HG02981 (cell line): ENCODE data around the gene TNFRSF8.

Source experiments
- ATAC-seq: cut with Tn5 transposase; IDR thresholded peaks from one replicate; pipeline ENCODE4 v1.9.1; 2021; ENCODE audit warnings: mild to moderate bottlenecking, moderate library complexity; ENCODE audit not compliant: unreplicated experiment

Gene TNFRSF8

DNA sequence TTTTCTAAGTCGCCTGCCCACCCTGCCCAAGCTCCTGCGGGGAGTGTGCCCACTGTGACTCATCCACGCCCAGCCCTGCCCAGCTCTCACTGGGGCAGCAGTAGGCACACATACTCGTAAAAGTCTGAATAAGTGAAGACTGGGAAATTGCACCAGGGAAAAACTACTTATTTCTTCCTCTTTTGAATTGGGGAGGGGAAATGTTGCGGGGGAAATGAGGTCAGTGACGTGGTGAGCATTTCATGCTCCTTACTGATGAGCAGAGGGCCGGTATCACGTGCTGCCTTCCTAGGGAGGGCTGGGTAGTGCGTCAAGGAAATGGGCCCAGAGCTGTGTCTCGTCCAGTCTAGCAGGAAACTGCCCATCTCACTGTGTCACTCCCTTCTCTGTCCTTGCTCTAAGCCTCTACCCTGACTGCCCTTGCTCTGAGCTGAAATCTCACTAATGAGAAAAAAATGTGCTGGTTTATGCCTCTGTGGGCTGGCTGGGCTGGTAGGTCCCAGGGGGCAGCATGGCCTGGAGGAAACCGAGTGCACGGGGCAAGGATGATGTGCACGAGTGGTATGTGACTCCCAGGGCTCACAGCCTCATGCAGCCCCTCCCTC, 90.2 kb downstream of the TNFRSF8 start:
- no peak for ATAC-seq

DNA sequence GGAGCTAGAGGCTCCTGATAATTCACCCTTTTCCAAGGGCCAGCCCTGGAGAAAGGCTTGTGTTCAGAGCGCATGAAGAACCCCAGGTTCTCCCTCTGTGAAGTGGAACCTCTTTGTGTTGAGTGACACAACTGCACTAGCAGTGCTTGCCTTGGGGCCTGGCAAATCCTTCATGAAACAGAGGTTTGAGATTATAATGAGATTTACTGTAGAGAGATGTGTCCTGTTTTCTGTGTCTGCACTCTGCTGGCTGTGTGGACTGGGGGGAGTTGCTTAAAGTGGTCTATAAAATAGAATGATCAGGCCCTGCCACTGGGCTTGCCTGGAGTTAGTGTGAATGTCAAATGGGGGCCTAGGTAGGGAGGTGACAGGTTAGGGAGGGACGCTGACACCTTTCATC, 92.2 kb downstream of the TNFRSF8 start:
- ATAC-seq, result no peak

DNA sequence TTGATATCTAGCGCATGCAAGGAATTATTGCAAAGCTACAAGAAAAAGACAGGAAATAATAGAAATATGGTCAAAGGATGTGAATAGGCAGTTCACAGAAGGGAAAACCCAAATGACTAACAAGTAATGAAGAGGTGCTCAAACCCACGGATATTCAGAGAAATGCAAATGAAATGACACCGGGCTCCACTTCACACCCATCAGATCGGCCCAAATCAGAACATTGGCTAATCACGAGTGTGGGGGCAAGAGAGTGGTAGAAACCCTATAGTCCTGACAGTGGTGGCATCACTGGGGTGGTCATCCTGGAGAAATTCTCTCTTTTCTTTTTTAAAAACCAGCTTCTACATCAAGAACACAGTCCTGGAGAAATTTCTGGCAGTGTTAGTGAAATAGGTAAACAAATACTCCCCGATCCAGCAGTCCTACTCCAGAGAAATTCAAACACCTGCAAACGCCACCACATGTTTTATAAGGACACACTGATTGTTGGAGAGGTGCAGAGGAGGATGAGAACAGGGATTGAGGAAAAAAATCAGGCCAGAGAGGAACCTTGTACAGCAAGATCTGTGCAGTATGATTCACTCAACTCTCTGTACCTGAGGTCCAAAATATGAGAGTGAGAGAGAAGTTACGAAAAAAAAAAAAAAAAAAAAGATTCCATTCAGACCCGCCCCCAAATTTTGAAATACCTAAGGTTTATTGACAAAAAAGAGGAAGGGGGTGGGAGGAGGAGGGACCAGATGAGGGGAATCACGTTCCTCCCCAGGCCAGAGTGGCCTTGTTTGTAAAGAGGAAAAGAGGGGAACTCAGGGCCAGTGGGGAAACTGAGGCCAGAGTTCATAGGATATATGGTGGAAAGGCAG, 94.5 kb downstream of the TNFRSF8 start:
- no peak for ATAC-seq

DNA sequence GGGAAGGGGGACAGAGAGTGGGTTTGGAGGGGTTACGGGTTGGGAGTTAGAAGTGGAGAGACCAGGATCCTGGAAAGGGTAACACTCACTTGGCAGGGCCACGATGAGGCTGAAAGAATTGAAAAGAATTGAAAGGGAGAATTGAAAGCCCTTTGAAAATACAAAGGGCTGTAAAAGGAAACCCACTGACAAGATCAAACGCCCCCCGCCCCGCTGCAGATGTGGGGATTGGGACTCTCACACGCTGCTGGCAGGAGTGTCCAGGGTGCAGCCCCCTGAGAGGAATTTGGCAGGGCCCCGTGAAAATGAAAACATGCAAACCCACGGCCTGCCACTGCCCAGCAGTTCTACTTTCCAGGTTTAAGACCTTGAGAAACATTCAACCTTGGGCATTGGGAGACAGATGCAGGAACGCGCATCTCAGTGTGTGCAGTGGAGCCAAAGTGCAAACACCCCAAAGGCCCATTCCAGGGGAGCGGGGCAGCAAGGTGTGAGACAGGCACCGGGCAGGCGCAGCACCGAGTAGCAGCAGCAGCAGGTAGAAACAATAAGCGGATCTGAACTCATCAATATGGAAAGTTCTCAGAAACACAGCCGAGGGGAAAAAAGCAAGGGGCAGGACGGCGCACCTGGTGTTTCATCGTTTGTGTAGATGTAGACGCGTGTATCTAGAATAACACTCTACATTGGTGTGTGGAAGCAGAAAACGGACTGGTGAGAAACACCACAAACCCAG, 95.4 kb downstream of the TNFRSF8 start:
- ATAC-seq, result no peak

DNA sequence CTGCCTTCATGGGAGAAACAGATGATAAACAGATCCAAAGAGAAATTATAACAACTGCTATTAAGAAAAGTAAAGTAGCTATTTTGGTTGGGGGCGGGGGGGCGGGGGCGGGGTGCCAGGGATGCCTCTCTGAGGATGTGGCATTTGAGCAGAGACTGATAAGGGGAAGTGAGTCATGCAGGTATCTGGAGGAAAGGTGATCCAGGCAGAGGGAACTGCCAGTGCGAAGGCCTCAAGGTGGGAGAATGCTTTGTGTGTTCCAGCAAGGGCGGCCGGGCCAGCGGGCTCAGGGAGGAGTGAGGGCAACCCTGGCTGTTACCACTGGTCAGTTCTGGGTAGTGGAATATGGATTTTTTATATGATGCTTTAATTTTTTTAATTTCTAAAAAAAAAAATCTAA, 96.7 kb downstream of the TNFRSF8 start:
- no peak for ATAC-seq

DNA sequence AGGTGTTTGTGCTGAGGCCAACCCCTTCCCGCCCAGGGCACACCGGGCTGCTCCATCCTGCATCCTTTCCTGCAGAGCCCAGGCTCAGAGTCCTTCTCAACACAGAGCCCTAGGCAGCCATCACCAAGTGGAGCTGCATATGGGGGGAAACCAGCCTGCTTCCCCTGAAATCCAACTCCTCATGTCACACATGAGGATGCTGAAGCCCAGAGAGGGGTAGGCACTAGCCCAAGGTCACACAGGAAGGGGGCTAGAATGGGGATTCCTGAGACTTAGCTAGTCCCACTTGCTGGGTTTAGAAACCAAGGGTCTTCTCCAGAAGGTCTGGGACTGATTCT, 98.2 kb downstream of the TNFRSF8 start:
- no peak for ATAC-seq

DNA sequence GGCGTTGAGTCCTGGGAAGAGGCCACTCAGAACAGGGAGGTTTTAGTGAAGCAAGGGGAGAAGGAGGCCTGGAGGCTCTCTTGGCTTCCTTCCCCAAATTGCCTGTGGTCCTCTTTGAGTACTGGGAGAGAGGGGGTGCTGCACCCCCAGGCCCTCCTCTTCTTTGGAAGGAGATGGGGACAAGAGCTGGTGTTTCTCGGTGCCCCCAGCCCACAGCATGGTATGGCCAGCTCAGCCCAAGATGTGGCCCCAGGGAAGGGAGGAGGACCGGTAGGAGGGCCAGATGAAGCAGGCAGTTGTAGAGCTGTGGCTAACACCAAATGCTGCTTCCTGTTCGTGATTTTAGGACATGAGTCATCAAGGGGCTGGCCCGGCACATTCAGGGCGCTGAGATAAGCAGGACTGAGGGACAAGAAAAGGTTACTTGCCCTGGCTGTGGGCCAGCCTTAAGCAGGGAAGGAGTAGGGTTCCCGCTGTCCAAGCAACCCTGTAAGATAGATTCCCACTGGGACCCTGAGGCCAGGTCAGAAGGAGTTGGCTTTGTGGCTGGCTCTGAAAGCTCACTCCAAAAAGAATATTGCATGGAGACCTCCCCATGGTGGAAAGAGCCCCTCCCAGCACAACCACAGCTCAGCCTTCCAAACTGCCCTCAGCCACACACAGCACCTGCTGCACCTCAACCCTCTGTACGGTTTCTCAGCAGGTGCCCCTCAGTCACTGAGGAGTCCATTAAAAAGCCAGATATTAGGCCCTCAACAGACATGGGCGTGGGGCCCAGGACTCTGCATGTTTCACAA, 98.8 kb downstream of the TNFRSF8 start:
- peak; percentile 84 for ATAC-seq

- no peak for ATAC-seq
Observed at GRCh38 chr1:12162459-12163137, 99.5 kb downstream of the TNFRSF8 start.

DNA sequence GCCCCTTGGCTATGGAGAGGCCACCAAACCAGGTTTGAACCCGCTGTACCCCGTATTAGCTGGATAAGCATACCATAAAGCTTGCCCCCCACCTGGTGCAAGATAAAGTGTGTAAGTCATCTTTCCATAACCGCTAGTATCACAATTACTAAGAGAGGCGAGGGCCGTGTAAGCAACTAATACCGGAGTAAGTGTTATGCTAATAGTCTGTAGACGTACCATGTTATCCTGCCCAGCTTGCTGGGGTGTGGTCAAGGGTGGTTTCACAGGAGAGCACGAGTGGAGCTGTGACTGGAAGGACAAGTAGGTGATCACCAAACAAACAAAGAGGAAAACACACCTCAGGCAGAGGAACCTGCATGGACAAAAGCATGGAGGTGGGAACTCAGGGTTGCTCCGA, 100.1 kb downstream of the TNFRSF8 start:
- ATAC-seq, result no peak

DNA sequence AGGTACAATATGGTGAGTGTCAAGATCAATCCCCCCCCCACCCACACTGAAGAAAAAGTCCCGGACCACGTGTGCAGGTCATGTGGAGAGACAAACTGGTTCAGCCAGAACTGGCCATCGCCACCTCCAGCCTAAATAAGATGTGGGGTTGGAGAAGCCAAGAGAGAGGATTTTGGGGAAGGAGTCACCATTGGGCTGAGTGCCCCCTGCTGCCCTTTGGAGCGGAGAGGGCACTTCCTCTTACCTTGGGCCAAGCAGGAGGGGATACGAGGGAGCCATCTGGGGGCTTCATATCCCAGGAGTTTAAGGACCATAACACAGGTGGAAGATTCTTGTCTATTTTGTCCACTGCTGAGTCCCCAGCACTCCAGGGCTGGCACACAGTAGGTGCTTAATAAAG, 101.1 kb downstream of the TNFRSF8 start:
- ATAC-seq, result no peak

GRCh38 chr1:12165342-12165741, 102.2 kb downstream of the TNFRSF8 start:
- ATAC-seq, result no peak

DNA sequence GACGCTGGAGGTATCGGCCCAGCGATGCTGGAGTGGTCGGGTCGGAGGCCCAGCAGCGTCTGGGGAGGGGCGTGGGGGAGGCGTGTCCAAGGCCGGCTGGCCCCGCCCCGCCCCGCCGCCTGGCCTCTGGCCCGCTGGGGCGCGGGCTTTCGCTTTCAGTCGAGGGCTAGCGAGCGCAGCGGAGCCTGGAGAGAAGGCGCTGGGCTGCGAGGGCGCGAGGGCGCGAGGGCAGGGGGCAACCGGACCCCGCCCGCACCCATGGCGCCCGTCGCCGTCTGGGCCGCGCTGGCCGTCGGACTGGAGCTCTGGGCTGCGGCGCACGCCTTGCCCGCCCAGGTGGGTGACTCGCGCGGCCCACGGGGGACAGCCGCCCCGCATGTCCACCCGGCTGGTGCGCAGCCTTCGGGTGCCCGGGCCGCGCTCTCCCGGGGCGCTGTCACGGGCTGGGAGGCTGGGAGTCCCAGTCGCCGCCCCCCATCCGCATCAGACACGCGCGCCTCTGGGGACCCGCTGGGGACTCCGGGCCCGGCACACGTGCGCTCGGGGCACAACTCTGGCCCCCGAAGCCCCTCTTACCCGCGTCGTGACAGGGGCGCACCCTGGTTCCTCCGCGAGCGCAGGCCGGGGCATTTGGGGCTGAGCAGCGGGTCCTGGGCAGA, 103.9 kb downstream of the TNFRSF8 start, which contains the start of gene TNFRSF1B:
TNFRSF1B (plus strand) TSS at position 158 of the 659 bp plus-strand sequence; CDS start at position 259, 101 bp downstream.
- ATAC-seq, result peak; percentile 38

DNA sequence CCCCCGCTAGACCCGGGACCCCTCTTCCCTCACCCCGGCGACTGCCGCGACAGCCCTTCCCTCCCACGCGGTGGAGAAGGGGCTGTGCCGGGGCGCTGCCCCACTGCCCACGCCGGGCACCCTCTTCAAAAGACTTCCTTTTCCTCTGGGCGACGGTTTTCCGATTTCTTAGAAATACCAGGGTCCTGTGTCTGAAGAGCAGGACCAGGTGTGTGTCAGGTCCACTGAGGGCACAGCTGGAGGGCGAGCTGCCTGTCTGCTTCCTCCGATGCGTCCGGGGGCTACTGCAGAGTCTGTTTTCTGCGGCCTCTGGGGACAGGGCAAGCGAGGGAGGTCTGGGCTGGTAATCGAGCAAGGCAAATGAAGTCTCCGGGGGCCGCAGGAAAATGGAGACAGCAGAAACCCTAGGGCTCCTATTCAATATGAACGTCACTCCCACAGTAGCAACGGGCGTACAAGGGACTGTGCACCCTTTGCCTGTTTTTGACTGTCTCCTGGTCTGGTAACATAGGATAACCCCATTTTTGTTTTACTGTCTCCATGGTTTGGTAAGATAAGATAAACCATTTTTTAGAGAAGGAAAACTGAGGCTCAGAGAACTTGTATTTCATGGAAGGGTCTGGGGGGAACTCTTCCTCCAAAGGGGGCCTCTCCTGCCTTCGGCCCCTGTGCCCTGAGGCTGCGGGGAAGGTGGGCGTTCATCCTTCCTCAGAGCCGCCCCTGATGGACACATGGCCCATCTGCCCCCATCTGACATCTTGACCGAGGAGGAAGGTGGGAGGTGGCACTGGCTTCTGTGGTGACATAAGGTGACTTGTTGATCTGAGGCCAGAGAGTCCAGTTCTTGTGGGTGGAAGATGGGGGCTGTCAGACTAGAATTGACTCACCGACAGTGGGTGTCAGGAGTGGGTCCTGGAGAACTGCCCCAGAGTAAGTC, 104.7 kb downstream of the TNFRSF8 start:
- no peak for ATAC-seq

GRCh38 chr1:12168451-12169160, 105.5 kb downstream of the TNFRSF8 start:
- no peak for ATAC-seq

DNA sequence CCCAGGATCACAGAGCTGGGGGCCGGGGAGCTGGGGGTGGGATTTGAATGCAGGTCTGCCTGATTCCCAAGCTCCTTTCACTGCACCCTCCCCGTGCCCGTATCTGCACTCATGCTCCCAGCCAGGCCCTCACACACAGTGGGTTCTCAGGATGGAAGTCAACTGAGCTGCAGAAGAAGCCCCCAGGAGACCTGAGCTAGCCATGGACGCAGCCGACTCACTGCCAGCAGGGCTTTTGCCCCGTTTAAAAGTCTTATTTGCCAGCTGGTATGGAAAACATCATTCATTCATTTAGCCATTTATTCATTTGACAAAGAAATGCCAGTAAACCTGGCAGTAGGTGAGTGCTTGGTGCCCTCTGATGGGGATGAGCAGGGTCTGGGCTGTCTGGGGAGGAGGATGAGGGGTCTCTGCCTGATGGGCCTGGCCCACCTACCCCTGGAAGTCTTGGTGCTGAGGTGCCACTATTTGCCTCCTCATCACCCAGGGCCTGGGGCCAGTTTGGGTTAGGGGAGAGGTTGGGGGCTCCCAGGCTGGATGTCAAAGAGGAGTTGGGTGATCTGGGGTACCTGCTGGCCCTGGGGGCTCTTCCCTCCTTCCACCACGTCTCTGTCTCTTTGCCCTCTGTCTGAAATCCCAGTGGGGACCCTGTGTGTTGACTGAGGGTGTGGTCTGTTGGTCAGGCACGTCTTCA, 106.5 kb downstream of the TNFRSF8 start:
- no peak for ATAC-seq

- ATAC-seq, result no peak
Observed at GRCh38 chr1:12170263-12170671, 107.2 kb downstream of the TNFRSF8 start.

GRCh38 chr1:12171206-12172041, 108.3 kb downstream of the TNFRSF8 start:
- no peak for ATAC-seq
